AG04449 (cell line): Measurements from ENCODE around the gene FGFBP2.

Source experiments
- CTCF ChIA-PET: fragments of 350-600 bp; formaldehyde crosslinking; extraction: SDS; loops from one replicate; lab custom pipeline; 2021; ENCODE audit warnings: antibody characterized with exemption; lab: Yijun Ruan, JAX
- POLR2A ChIA-PET: fragments of 400-600, 350-600 bp; formaldehyde crosslinking; extraction: SDS; loops from one replicate; lab custom pipeline; 2020; ENCODE audit warnings: antibody characterized with exemption, inconsistent platforms; lab: Yijun Ruan, JAX
- DNase-seq: peaks from one replicate; pipeline ENCODE4 v3.0.0-alpha.2; 2010; ENCODE audit warnings: low read depth, low spot score
- H3K4me3 ChIP-seq: 2 replicates; pipeline ENCODE4 v1.5.1; 2011; ENCODE audit warnings: low read depth, mild to moderate bottlenecking, control low read depth, low read length
- CTCF ChIP-seq: IDR thresholded peaks from one replicate; pipeline ENCODE4 v1.5.1; 2011; ENCODE audit warnings: mild to moderate bottlenecking, moderate library complexity, low read length, control low read depth, inconsistent platforms; ENCODE audit not compliant: insufficient read depth; ENCODE audit errors: missing control alignments

The FGFBP2 gene

GRCh38 chr4:15914291-15914690 is 48.7 kb downstream of the FGFBP2 start:
- no peak for TF ChIP-seq CTCF
- CTCF ChIA-PET = interaction anchor here (0.5 to 1.9 kb wide), 4 partner anchors 11 to 42 kb away, joined by 3 to 10 read pairs (median 6); no protein-coding TSS in a partner anchor
- H3K4me3 ChIP-seq = no peak overlapping the region
- POLR2A ChIA-PET = no interaction called here
- DNase-seq = no peak

GRCh38 chr4:15913631-15913970 is 49.4 kb downstream of the FGFBP2 start:
- ChIA-PET CTCF (interaction anchor here (0.5 to 1.9 kb wide), 4 partner anchors 11 to 43 kb away, joined by 3 to 10 read pairs (median 6); no protein-coding TSS in a partner anchor), POLR2A (interaction anchor here (1.0 kb wide), 1 partner anchor 18 kb away, joined by 3 read pairs; no protein-coding TSS in a partner anchor)
- H3K4me3 ChIP-seq = no peak overlapping the region
- peak; percentile 81 for DNase-seq
- TF ChIP-seq CTCF = no peak

GRCh38 chr4:15912961-15913630 is 49.9 kb downstream of the FGFBP2 start:
- no peak for DNase-seq
- TF ChIP-seq CTCF = no peak
- ChIA-PET CTCF (interaction anchor here (1.5 to 1.9 kb wide), 2 partner anchors 30 to 43 kb away, joined by 7 to 10 read pairs; no protein-coding TSS in a partner anchor), POLR2A (interaction anchor here (1.0 kb wide), 1 partner anchor 18 kb away, joined by 3 read pairs; no protein-coding TSS in a partner anchor)
- no peak overlapping the region for H3K4me3 ChIP-seq

GRCh38 chr4:15912236-15912635 is 50.7 kb downstream of the FGFBP2 start:
- DNase-seq = no peak
- H3K4me3 ChIP-seq = no peak overlapping the region
- TF ChIP-seq CTCF = no peak
- POLR2A ChIA-PET = no interaction called here
- CTCF ChIA-PET = interaction anchor here (0.7 to 1.2 kb wide), 2 partner anchors 17 to 30 kb away, joined by 3 to 5 read pairs; no protein-coding TSS in a partner anchor
